HG02870 (cell line): ENCODE results near the gene CDC42BPA.
"Not testable (repeated sequence)": the region's sequence is repeated elsewhere in the genome, so short reads cannot be mapped to it uniquely, and the experiment has no call there.

Experiments
- ATAC-seq: cut with Tn5 transposase; IDR thresholded peaks from one replicate; pipeline ENCODE4 v1.9.1; 2021; ENCODE audit warnings: mild to moderate bottlenecking, moderate library complexity; ENCODE audit not compliant: unreplicated experiment

The CDC42BPA gene

GRCh38 chr1:227265891-227266290, 52.4 kb downstream of the CDC42BPA start:
- ATAC-seq = no peak

GRCh38 chr1:227263869-227264268, 54.4 kb downstream of the CDC42BPA start:
- ATAC-seq = no peak

GRCh38 chr1:227261501-227261900, 56.8 kb downstream of the CDC42BPA start:
- no peak for ATAC-seq

- no peak for ATAC-seq
These were observed 57.9 kb downstream of the CDC42BPA start for GRCh38 chr1:227260433-227260832.

GRCh38 chr1:227257964-227258363, 60.3 kb downstream of the CDC42BPA start:
- ATAC-seq = no peak

- ATAC-seq = no peak
These were observed 63.1 kb downstream of the CDC42BPA start for GRCh38 chr1:227255086-227255732.

GRCh38 chr1:227253065-227253464, 65.2 kb downstream of the CDC42BPA start:
- ATAC-seq = no peak

- ATAC-seq = no peak
These were observed 72.5 kb downstream of the CDC42BPA start for GRCh38 chr1:227245613-227246320.

- ATAC-seq = no peak
These were observed 73.8 kb downstream of the CDC42BPA start for GRCh38 chr1:227244339-227245118.

- no peak for ATAC-seq
These were observed 75.2 kb downstream of the CDC42BPA start for GRCh38 chr1:227242811-227243682.

- no peak for ATAC-seq
These were observed 77.3 kb downstream of the CDC42BPA start for GRCh38 chr1:227240983-227241382.

- ATAC-seq = no peak
These were observed 83.3 kb downstream of the CDC42BPA start for GRCh38 chr1:227234998-227235405.

- ATAC-seq = not testable (repeated sequence)
These were observed 87.2 kb downstream of the CDC42BPA start for GRCh38 chr1:227231128-227231527.

GRCh38 chr1:227228201-227228600, 90.1 kb downstream of the CDC42BPA start:
- no peak for ATAC-seq

GRCh38 chr1:227227761-227228160, 90.5 kb downstream of the CDC42BPA start:
- no peak for ATAC-seq

- no peak for ATAC-seq
These were observed 92.5 kb downstream of the CDC42BPA start for GRCh38 chr1:227225715-227226346.

GRCh38 chr1:227223171-227223806, 95.0 kb downstream of the CDC42BPA start:
- no peak for ATAC-seq

- no peak for ATAC-seq
These were observed 98.5 kb downstream of the CDC42BPA start for GRCh38 chr1:227219715-227220292.

- no peak for ATAC-seq
These were observed 99.3 kb downstream of the CDC42BPA start for GRCh38 chr1:227218870-227219573.
